HEK293T (cell line): Measurements from ENCODE around the gene PDZD7.
"Not testable (repeated sequence)": the region's sequence is repeated elsewhere in the genome, so short reads cannot be mapped to it uniquely, and the experiment has no call there.

Experiments
- ARNT ChIP-seq: fragments of 450-650 bp; IDR thresholded peaks from 2 replicates; pipeline ENCODE4 v1.6.1; 2017; ENCODE audit warnings: mild to moderate bottlenecking
- BHLHE40 ChIP-seq: fragments of 450-650 bp; IDR thresholded peaks from 2 replicates; pipeline ENCODE4 v1.6.1; 2016; ENCODE audit warnings: mild to moderate bottlenecking, moderate library complexity, borderline replicate concordance
- CTBP1 ChIP-seq: fragments of 450-650 bp; IDR thresholded peaks from 2 replicates; pipeline ENCODE4 v1.6.1; 2016; ENCODE audit warnings: borderline replicate concordance
- FOXA1 ChIP-seq: fragments of 450-650 bp; IDR thresholded peaks from 2 replicates; pipeline ENCODE4 v1.6.1; 2016; ENCODE audit warnings: mild to moderate bottlenecking
- FOXK2 ChIP-seq: fragments of 450-650 bp; IDR thresholded peaks from 2 replicates; pipeline ENCODE4 v1.6.1; 2016; ENCODE audit warnings: mild to moderate bottlenecking
- FOXM1 ChIP-seq: fragments of 450-650 bp; IDR thresholded peaks from 2 replicates; pipeline ENCODE4 v1.6.1; 2017; ENCODE audit warnings: mild to moderate bottlenecking, borderline replicate concordance
- HDGF ChIP-seq: fragments of 450-650 bp; IDR thresholded peaks from 2 replicates; pipeline ENCODE4 v1.6.1; 2017; ENCODE audit warnings: antibody characterized with exemption, borderline replicate concordance
- L3MBTL2 ChIP-seq: fragments of 450-650 bp; conservative IDR thresholded peaks from 2 replicates; pipeline ENCODE4 v1.6.1; 2016; ENCODE audit warnings: mild to moderate bottlenecking
- NFRKB ChIP-seq: fragments of 450-650 bp; IDR thresholded peaks from 2 replicates; pipeline ENCODE4 v1.6.1; 2016; ENCODE audit warnings: mild to moderate bottlenecking, moderate library complexity
- SP1 ChIP-seq: fragments of 450-650 bp; IDR thresholded peaks from 2 replicates; pipeline ENCODE4 v1.6.1; 2017
- SUZ12 ChIP-seq: fragments of 450-650 bp; IDR thresholded peaks from 2 replicates; pipeline ENCODE4 v1.6.1; 2016; ENCODE audit warnings: mild to moderate bottlenecking
- TARDBP ChIP-seq: fragments of 450-650 bp; IDR thresholded peaks from 2 replicates; pipeline ENCODE4 v1.6.1; 2016
- ZNF384 ChIP-seq: fragments of 450-650 bp; IDR thresholded peaks from 2 replicates; pipeline ENCODE4 v1.6.1; 2016

DNA sequence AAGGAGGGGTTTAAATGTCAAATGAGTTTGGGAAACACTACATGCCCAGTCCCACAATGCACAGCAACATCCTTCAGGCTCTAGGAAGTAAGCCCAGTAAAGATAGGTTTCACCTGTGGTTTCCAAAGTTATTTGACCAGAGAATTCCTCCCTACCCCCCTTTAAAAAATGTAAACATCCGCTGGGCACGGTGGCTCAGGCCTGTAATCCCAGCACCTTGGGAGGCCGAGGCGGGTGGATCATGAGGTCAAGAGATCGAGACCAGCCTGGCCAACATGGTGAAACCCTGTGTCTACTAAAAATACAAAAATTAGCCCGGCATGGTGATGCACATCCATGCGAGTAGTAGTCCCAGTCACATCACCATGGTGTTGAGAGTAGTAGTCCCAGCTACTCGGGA, 55.5 kb downstream of the PDZD7 start:
- TF ChIP-seq FOXK2, SP1, L3MBTL2, BHLHE40, SUZ12, TARDBP, ZNF384, HDGF, CTBP1, FOXM1, FOXA1, ARNT, NFRKB: not testable (repeated sequence)
